HepG2 (cell line): Measurements from ENCODE around the gene TMED9. TPM values are rescaled to one million over a fixed set of nuclear protein-coding genes. Genes with fewer than 3 reads are reported as not detected.

ENCODE experiments used
- ATAC-seq: fragments of 200-7000 bp; cut with Tn5 transposase; 3 replicates; pipeline ENCODE4 v1.9.1; 2020; ENCODE audit warnings: mild to moderate bottlenecking, moderate library complexity
- BruUV-seq: library from RNA; stranded (reverse); fragments of 400-500 nt; replicated peaks from 2 replicates; lab custom pipeline; 2021; lab: Mats Ljungman, UMichigan
- CTCF ChIA-PET: fragments of 300-600 bp; formaldehyde crosslinking; extraction: SDS; loops from one replicate; lab custom pipeline; 2021; ENCODE audit warnings: low total read pairs, inconsistent platforms, low intra/inter-chr PET ratio; lab: Yijun Ruan, JAX
- POLR2A ChIA-PET: fragments of 350-600 bp; sonication (Branson Sonifier 250); formaldehyde crosslinking; loops from one replicate; lab custom pipeline; 2020; ENCODE audit warnings: antibody characterized with exemption, inconsistent platforms; lab: Yijun Ruan, JAX
- DNase-seq: peaks from one replicate; pipeline ENCODE4 v3.0.0-alpha.2; 2015; ENCODE audit warnings: low spot score
- FAIRE-seq: peaks from 3 replicates; lab custom pipeline; 2011; peaks lifted over from hg19 to GRCh38; lab: Jason Lieb, UNC
- H2AFZ ChIP-seq: one replicate; pipeline ENCODE4 v1.6.1; 2011; ENCODE audit warnings: low read length, inconsistent platforms
- H3K27ac ChIP-seq: fragments of 300-600 bp; 3 replicates; pipeline ENCODE4 v1.8.0; 2011; ENCODE audit warnings: mixed run types, mild to moderate bottlenecking, mixed read lengths, low read length, inconsistent platforms; ENCODE audit not compliant: insufficient read depth; ENCODE audit errors: extremely low read length
- H3K27me3 ChIP-seq, 2 experiments: fragments of 200-600 bp in 1 of 2; 2 replicates in 1 of 2; 3 replicates in 1 of 2; pipeline versions ENCODE4 v1.6.0 to v1.8.0; 2011; ENCODE audit warnings: low read length in 2 of 2, mild to moderate bottlenecking in 2 of 2, moderate library complexity in 2 of 2, inconsistent platforms in 1 of 2; ENCODE audit not compliant: insufficient read depth in 2 of 2, control insufficient read depth in 1 of 2
- H3K36me3 ChIP-seq, 2 experiments: fragments of 200-600 bp in 1 of 2; replicated peaks in 1 of 2; 2 replicates in 1 of 2; 3 replicates in 1 of 2; pipeline versions ENCODE4 v1.5.1 to v1.8.0; 2011; ENCODE audit warnings: low read length in 2 of 2, inconsistent platforms in 1 of 2; ENCODE audit not compliant: insufficient read depth in 2 of 2, control insufficient read depth in 1 of 2
- H3K4me1 ChIP-seq: 2 replicates; pipeline ENCODE4 v1.5.1; 2012; ENCODE audit warnings: low read length, inconsistent platforms; ENCODE audit not compliant: insufficient read depth
- H3K4me2 ChIP-seq: 2 replicates; pipeline ENCODE4 v1.6.0; 2011; ENCODE audit warnings: low read depth, low read length, inconsistent platforms
- H3K4me3 ChIP-seq, 3 experiments: fragments of 200-600 bp in 1 of 3; sonication (generic), shearing (Covaris generic) in 1 of 3; replicated peaks in 1 of 3; 2 replicates each; pipeline ENCODE4 v1.5.1; 2011 to 2016; ENCODE audit warnings: low read length in 3 of 3, inconsistent platforms in 2 of 3, low read depth in 2 of 3, mild to moderate bottlenecking in 2 of 3, control low read depth in 1 of 3, mixed read lengths in 1 of 3; ENCODE audit not compliant: insufficient read depth in 1 of 3
- H3K79me2 ChIP-seq: one replicate; pipeline ENCODE4 v1.6.1; 2011; ENCODE audit warnings: low read length, inconsistent platforms; ENCODE audit not compliant: insufficient read depth
- H3K9ac ChIP-seq: 2 replicates; pipeline ENCODE4 v1.6.0; 2011; ENCODE audit warnings: mild to moderate bottlenecking, low read depth, low read length, inconsistent platforms; ENCODE audit not compliant: insufficient read depth
- H3K9me3 ChIP-seq: 2 replicates; pipeline ENCODE4 v1.5.1; 2012; ENCODE audit warnings: mild to moderate bottlenecking, low read length
- H4K20me1 ChIP-seq: 2 replicates; pipeline ENCODE4 v1.6.0; 2011; ENCODE audit warnings: inconsistent platforms, mild to moderate bottlenecking, low read length, moderate library complexity; ENCODE audit not compliant: insufficient read depth
- HDAC1 ChIP-seq: sonication (generic); formaldehyde crosslinking; IDR thresholded peaks from 2 replicates; pipeline ENCODE4 v1.5.1; 2020; ENCODE audit warnings: mild to moderate bottlenecking, missing genetic modification reagents
- HOXA5 ChIP-seq: sonication (generic); formaldehyde crosslinking; IDR thresholded peaks from 2 replicates; pipeline ENCODE4 v1.4.0; 2020; ENCODE audit warnings: missing genetic modification reagents
- TCF12 ChIP-seq, 2 experiments: fragments of 450-650 bp in 1 of 2; sonication (generic) in 1 of 2; formaldehyde crosslinking in 1 of 2; IDR thresholded peaks; 2 replicates each; pipeline versions ENCODE4 v1.6.1 to v1.8.0; 2017 to 2022; ENCODE audit warnings: antibody characterized with exemption in 1 of 2, mild to moderate bottlenecking in 1 of 2, missing genetic modification reagents in 1 of 2, moderate library complexity in 1 of 2
- ZBTB3 ChIP-seq: sonication (generic); formaldehyde crosslinking; IDR thresholded peaks from 2 replicates; pipeline ENCODE4 v1.4.0; 2020; ENCODE audit warnings: low read depth, mild to moderate bottlenecking, moderate library complexity, missing genetic modification reagents, borderline replicate concordance
- ZNF326 ChIP-seq: sonication (generic); formaldehyde crosslinking; IDR thresholded peaks from 2 replicates; pipeline ENCODE4 v1.4.0; 2020; ENCODE audit warnings: missing genetic modification reagents, borderline replicate concordance
- ZNF674 ChIP-seq: sonication (generic); formaldehyde crosslinking; IDR thresholded peaks from 2 replicates; pipeline ENCODE4 v1.5.0; 2020; ENCODE audit warnings: low read depth, mild to moderate bottlenecking, missing genetic modification reagents
- WGBS: methylation state at CpG from one replicate; pipeline ENCODE4 v1.1.6; 2017; ENCODE audit warnings: low lambda C conversion rate; 5-methylcytosine and 5-hydroxymethylcytosine counted together
- in situ Hi-C: cut with HindIII; loops from 2 replicates; pipeline ENCODE4 v1.10.0; 2017; ENCODE audit warnings: low pct_unique_long_range_greater_than_20kb; ENCODE audit not compliant: extremely low pct_ligation_motif_present
- intact Hi-C: fragments of 100-400 bp; cut with micrococcal nuclease; formaldehyde crosslinking; loops from one replicate; pipeline ENCODE4 v1.10.0; 2022; ENCODE audit not compliant: unreplicated experiment
- polyA plus RNA-seq, 8 experiments: library from polyadenylated mRNA; depleted of rRNA in 3 of 8; stranded (reverse) in 7 of 8; unstranded in 1 of 8; fragments of >200 nt; fragmentation: Illumina TruSeq in 4 of 8; extraction: Trizol in 4 of 8; gene quantifications; 2 replicates each; pipeline versions ENCODE4 v1.2.1 to v1.2.3, GENCODE V29; 2011 to 2016; ENCODE audit warnings: low read depth in 4 of 8, missing spikeins in 1 of 8, mixed read lengths in 1 of 8; ENCODE audit not compliant: insufficient read depth in 1 of 8
- total RNA-seq, 5 experiments: library from RNA; depleted of rRNA; stranded (reverse); fragments of >200 nt; fragmentation: Illumina TruSeq; extraction: Trizol; gene quantifications; 2 replicates each; pipeline ENCODE4 v1.2.3, GENCODE V29; 2016; ENCODE audit warnings: low read depth in 1 of 5
- TF ChIP-seq, protein P1 (sequence below): sonication (generic); formaldehyde crosslinking; conservative IDR thresholded peaks from 2 replicates; pipeline ENCODE4 v1.4.0; 2020; ENCODE audit warnings: missing genetic modification reagents
- TF ChIP-seq, protein P2 (sequence below): sonication (generic); formaldehyde crosslinking; IDR thresholded peaks from 2 replicates; pipeline ENCODE4 v1.8.1; 2023; ENCODE audit warnings: missing genetic modification reagents, inconsistent platforms, borderline replicate concordance
- TF ChIP-seq, protein P3 (sequence below): sonication (generic); formaldehyde crosslinking; IDR thresholded peaks from 2 replicates; pipeline ENCODE4 v1.9.0; 2021; ENCODE audit warnings: mild to moderate bottlenecking, missing genetic modification reagents
- TF ChIP-seq, protein P4 (sequence below): sonication (generic); formaldehyde crosslinking; IDR thresholded peaks from 2 replicates; pipeline ENCODE4 v1.8.0; 2022; ENCODE audit warnings: missing genetic modification reagents, low read depth, mild to moderate bottlenecking, borderline replicate concordance
- TF ChIP-seq, protein P5 (sequence below): fragments of 450-650 bp; IDR thresholded peaks from 2 replicates; pipeline ENCODE4 v1.6.1; 2017

TMED9 gene
- total and polyA plus RNA-seq, 2 of the 13 experiments (the other 11 are each of a cell fraction or from before 2014, with no cell fraction given) = 161 to 350 TPM

DNA sequence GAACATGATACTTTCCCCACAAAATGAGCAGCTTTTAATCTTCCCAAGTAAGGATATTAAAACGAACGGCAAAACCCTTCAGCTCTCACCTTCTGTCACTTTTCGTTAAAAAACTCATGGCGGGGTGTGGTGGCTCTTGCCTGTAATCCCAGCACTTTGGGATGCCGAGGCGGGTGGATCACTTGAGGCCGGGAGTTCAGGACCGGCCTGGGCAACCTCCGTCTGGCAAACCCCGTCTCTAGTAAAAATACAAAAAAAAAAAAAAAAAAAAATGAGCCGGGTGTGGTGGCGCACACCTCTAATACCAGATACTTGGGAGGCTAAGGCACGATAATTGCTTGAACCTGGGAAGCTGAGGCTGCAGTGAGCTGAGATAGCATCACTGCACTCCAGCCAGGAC lies 902 bp downstream of the TMED9 start:
- CTCF ChIA-PET = no interaction called here
- Histone ChIP-seq H3K27me3 (no peaks in the 10 kb centered on the region; a peak in 1 of 5 replicates), H3K36me3 (peaks cover 24 to 34% of the 10 kb centered on the region in 2 experiments), H4K20me1 (no peaks in the 10 kb centered on the region), H3K4me3 (peak overlapping the region; percentile 93 to 97 (median 95)), H3K9ac (peak overlapping the region; percentile 96), H2AFZ (no peak overlapping the region), H3K4me1 (peaks cover 39% of the 10 kb centered on the region), H3K4me2 (peak overlapping the region; percentile 69), H3K9me3 (no peaks in the 10 kb centered on the region), H3K27ac (peak overlapping the region; percentile 74), H3K79me2 (peaks cover 20% of the 10 kb centered on the region)
- WGBS = 65% methylated on average over 13 of the region's 13 CpGs
- ATAC-seq = no peak
- no peak for FAIRE-seq
- in situ Hi-C loops = no loop called here
- POLR2A ChIA-PET = interaction anchor here (0.7 to 2.0 kb wide), 6 partner anchors 14 to 639 kb away, joined by 3 to 12 read pairs (median 4); partner anchors contain the start of genes DDX41, FAM193B, PDLIM7 and PHYKPL
- intact Hi-C loops = loop anchor here (5.0 kb wide), 1 partner anchor 46 kb away; no protein-coding TSS in a partner anchor
- no peak for DNase-seq
- BruUV-seq = TSS peak; percentile 52
- TF ChIP-seq, protein P1, sequence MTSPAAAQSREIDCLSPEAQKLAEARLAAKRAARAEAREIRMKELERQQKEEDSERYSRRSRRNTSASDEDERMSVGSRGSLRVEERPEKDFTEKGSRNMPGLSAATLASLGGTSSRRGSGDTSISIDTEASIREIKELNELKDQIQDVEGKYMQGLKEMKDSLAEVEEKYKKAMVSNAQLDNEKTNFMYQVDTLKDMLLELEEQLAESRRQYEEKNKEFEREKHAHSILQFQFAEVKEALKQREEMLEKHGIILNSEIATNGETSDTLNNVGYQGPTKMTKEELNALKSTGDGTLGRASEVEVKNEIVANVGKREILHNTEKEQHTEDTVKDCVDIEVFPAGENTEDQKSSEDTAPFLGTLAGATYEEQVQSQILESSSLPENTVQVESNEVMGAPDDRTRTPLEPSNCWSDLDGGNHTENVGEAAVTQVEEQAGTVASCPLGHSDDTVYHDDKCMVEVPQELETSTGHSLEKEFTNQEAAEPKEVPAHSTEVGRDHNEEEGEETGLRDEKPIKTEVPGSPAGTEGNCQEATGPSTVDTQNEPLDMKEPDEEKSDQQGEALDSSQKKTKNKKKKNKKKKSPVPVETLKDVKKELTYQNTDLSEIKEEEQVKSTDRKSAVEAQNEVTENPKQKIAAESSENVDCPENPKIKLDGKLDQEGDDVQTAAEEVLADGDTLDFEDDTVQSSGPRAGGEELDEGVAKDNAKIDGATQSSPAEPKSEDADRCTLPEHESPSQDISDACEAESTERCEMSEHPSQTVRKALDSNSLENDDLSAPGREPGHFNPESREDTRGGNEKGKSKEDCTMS (CRISPR knock-in tag) = no peak
- TF ChIP-seq ZNF674 (no peak), ZNF326 (CRISPR knock-in tag) (no peak), ZBTB3 (CRISPR knock-in tag) (no peak), HDAC1 (CRISPR knock-in tag) (no peak), HOXA5 (CRISPR knock-in tag) (no peak), TCF12 (IDR thresholded peaks at IDR 0.05) (no peak), TCF12 (CRISPR knock-in tag; IDR thresholded peaks at IDR 0.05) (no peak)
- TF ChIP-seq, protein P2, sequence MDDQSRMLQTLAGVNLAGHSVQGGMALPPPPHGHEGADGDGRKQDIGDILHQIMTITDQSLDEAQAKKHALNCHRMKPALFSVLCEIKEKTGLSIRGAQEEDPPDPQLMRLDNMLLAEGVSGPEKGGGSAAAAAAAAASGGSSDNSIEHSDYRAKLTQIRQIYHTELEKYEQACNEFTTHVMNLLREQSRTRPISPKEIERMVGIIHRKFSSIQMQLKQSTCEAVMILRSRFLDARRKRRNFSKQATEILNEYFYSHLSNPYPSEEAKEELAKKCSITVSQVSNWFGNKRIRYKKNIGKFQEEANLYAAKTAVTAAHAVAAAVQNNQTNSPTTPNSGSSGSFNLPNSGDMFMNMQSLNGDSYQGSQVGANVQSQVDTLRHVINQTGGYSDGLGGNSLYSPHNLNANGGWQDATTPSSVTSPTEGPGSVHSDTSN (CRISPR knock-in tag) = no peak
- TF ChIP-seq, protein P3, sequence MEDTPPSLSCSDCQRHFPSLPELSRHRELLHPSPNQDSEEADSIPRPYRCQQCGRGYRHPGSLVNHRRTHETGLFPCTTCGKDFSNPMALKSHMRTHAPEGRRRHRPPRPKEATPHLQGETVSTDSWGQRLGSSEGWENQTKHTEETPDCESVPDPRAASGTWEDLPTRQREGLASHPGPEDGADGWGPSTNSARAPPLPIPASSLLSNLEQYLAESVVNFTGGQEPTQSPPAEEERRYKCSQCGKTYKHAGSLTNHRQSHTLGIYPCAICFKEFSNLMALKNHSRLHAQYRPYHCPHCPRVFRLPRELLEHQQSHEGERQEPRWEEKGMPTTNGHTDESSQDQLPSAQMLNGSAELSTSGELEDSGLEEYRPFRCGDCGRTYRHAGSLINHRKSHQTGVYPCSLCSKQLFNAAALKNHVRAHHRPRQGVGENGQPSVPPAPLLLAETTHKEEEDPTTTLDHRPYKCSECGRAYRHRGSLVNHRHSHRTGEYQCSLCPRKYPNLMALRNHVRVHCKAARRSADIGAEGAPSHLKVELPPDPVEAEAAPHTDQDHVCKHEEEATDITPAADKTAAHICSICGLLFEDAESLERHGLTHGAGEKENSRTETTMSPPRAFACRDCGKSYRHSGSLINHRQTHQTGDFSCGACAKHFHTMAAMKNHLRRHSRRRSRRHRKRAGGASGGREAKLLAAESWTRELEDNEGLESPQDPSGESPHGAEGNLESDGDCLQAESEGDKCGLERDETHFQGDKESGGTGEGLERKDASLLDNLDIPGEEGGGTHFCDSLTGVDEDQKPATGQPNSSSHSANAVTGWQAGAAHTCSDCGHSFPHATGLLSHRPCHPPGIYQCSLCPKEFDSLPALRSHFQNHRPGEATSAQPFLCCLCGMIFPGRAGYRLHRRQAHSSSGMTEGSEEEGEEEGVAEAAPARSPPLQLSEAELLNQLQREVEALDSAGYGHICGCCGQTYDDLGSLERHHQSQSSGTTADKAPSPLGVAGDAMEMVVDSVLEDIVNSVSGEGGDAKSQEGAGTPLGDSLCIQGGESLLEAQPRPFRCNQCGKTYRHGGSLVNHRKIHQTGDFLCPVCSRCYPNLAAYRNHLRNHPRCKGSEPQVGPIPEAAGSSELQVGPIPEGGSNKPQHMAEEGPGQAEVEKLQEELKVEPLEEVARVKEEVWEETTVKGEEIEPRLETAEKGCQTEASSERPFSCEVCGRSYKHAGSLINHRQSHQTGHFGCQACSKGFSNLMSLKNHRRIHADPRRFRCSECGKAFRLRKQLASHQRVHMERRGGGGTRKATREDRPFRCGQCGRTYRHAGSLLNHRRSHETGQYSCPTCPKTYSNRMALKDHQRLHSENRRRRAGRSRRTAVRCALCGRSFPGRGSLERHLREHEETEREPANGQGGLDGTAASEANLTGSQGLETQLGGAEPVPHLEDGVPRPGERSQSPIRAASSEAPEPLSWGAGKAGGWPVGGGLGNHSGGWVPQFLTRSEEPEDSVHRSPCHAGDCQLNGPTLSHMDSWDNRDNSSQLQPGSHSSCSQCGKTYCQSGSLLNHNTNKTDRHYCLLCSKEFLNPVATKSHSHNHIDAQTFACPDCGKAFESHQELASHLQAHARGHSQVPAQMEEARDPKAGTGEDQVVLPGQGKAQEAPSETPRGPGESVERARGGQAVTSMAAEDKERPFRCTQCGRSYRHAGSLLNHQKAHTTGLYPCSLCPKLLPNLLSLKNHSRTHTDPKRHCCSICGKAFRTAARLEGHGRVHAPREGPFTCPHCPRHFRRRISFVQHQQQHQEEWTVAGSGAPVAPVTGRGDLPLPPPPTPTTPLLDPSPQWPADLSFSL (CRISPR knock-in tag) = no peak
- TF ChIP-seq, protein P4, sequence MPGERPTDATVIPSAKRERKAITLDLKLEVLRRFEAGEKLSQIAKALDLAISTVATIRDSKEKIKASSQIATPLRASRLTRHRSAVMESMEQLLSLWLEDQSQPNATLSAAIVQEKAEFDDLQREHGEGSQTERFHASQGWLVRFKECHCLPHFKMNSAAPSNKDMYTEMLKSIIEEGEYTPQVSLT (CRISPR knock-in tag) = no peak
- TF ChIP-seq, protein P5, sequence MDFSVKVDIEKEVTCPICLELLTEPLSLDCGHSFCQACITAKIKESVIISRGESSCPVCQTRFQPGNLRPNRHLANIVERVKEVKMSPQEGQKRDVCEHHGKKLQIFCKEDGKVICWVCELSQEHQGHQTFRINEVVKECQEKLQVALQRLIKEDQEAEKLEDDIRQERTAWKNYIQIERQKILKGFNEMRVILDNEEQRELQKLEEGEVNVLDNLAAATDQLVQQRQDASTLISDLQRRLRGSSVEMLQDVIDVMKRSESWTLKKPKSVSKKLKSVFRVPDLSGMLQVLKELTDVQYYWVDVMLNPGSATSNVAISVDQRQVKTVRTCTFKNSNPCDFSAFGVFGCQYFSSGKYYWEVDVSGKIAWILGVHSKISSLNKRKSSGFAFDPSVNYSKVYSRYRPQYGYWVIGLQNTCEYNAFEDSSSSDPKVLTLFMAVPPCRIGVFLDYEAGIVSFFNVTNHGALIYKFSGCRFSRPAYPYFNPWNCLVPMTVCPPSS = no peak
